Measurements from ENCODE around the gene GPD2.
"Not testable (repeated sequence)": the region's sequence is repeated elsewhere in the genome, so short reads cannot be mapped to it uniquely, and the experiment has no call there.

Gene GPD2

DNA sequence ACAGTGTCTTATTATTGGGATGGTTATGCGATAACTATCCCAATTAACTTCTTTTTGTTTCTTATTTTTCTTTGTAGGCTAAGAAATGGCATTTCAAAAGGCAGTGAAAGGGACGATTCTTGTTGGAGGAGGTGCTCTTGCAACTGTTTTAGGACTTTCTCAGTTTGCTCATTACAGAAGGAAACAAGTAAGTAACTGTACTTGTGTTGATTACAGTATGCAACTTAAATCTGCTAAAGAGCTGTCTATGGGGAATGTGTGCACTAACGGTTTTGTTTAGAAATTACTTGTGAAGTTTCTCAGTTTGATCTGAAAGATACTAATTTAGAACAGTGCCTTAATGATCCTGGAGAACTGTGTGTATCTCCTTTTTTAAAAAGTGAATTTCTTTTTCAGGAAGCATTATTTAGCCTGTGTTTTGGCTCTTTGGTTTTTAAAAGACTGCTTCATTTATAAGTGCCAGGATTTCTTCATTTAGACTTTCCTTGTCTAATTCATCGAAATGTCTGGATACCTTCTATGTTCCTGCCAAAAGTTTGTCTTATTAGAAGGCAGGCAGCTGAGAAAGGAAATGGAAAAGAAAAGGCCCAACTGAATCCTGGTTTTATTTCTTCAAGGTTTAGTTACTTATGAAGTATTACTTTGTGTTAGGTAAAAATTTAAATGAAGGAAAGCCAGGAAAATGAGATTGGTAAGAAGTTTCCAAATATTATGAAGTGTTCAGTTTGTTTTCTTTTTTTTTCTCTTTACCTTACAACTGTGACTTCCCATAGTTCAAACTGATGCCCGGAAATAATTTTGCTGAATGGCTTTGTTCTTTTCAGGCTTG lies 40.1 kb downstream of the GPD2 start:
- no peak for DNase-seq (ENCODE audit: low read depth, low spot score)

DNA sequence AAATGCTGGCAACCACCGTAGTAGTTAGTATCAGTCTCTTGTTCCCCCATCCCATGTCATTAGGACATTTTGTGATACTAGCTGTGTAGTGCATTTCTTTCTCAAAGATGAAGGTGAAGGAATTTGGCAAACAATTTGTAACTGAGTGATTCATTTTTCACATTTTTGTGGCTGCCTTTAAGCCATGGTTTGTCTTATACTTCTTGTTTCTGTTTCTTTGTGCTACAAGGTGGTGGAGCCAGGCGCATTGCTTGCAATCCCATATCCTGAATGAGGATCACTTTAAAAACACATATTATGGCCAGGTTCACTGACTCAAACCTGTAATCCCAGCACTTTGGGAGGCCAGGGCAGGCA lies 40.6 kb downstream of the GPD2 start:
- no peak for DNase-seq (ENCODE audit: low read depth, low spot score)

DNA sequence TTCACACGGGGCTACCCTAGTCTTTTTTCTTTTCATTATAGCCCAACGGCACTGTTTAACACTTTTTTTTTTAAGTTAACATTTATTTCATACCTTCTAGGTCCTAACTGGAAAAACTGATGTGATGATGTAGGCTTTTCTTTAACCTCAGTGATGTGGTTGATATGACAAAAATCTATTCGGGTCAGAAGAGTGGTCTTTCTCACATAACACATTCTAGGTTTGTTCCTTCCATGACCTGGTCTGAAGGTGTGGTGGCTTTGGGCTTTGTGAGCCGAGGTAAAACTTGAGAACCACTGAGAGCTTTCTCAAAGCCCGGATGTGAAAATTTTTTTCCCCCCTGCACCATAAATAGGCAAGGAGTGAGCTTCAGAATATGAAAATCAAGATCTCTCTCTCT lies 44.2 kb downstream of the GPD2 start:
- no peak for DNase-seq (ENCODE audit: low read depth, low spot score)

DNA sequence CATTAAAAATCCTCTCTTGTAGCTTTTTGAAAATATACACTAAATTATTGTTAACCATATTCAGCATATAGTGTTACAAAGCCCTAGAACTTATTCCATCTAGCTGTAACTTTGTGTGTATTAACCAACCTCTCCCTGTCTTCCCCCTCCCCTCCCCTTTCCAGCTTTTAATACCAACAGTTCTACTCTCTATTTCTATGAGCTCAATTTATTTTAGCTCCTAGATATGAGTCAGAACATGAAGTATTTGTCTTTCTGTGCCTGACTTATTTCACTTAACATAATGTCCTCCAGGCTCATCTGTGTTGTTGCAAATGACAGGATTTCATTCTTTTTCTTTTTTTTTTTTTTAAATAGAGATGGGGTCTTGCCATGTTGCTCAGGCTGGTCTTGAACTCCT lies 45.1 kb downstream of the GPD2 start:
- DNase-seq (ENCODE audit: low read depth, low spot score) = no peak

DNA sequence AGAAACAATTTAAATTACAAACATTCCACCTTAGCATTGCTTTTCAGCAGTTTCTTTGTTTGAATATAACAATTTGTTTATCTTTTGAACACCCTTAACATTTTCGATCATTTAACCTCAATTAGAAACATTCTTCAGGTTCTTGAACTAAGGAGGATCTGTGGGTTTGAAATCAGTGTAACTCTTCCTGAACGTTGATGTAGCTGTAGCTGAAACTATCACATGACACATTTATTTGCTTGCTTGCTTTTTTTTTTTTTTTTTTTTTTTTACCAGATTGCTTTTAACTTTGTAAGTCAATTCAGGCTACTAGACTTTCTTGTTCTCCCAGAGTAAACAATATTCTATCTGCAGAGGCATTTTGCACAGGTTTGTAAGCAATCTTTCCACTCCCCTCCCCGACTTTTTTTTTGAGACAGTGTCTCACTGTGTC lies 47.6 kb downstream of the GPD2 start:
- DNase-seq (ENCODE audit: low read depth, low spot score) = no peak

- no peak for DNase-seq (ENCODE audit: low read depth, low spot score)
Observed at GRCh38 chr2:156486147-156486546, 50.0 kb downstream of the GPD2 start.

DNA sequence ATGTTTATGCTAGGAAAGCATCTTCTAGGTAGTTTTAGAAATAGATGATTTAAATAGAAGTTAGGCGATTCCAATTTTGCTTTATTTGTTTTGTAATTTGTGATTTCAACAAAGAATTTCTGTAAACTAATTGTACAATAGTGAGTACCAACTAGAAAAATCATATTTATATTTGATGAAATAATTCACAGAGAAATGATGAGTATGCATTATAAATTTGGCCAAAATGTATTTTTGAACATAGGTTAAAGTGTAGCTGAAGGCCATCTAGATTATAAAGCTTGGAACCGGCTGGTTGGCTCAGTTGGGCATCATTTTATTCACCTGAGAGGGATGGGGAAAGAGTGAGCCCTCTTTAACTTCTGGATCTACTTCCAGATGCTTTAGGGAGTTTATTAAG lies 50.4 kb downstream of the GPD2 start:
- DNase-seq (ENCODE audit: low read depth, low spot score) = no peak

GRCh38 chr2:156489195-156489594 lies 53.0 kb downstream of the GPD2 start:
- no peak for DNase-seq (ENCODE audit: low read depth, low spot score)

- DNase-seq (ENCODE audit: low read depth, low spot score) = no peak
Observed at GRCh38 chr2:156489750-156490465, 53.7 kb downstream of the GPD2 start.

- no peak for DNase-seq (ENCODE audit: low read depth, low spot score)
Observed at GRCh38 chr2:156490466-156490840, 54.3 kb downstream of the GPD2 start.

- DNase-seq (ENCODE audit: low read depth, low spot score) = no peak
Observed at GRCh38 chr2:156491176-156491575, 55.0 kb downstream of the GPD2 start.

- no peak for DNase-seq (ENCODE audit: low read depth, low spot score)
Observed at GRCh38 chr2:156492979-156493378, 56.8 kb downstream of the GPD2 start.

DNA sequence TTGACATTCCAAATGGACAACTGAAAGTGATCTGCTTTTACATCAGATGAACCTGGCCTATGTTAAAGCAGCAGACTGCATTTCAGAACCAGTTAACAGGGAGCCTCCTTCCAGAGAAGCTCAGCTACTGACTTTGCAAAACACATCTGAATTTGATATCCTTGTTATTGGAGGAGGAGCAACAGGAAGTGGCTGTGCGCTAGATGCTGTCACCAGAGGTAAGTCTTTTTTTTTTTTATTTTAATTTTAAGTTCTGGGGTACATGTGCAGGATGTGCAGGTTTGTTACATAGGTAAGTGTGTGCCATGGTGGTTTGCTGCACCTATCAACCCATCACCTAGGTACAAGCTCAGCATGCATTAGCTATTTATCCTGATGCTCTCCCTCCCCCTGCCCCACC lies 59.8 kb downstream of the GPD2 start:
- DNase-seq (ENCODE audit: low read depth, low spot score) = not testable (repeated sequence)

GRCh38 chr2:156505696-156506095 lies 69.5 kb downstream of the GPD2 start:
- no peak for DNase-seq (ENCODE audit: low read depth, low spot score)

GRCh38 chr2:156511122-156511521 lies 74.9 kb downstream of the GPD2 start:
- no peak for DNase-seq (ENCODE audit: low read depth, low spot score)

GRCh38 chr2:156511803-156512202 lies 75.6 kb downstream of the GPD2 start:
- DNase-seq (ENCODE audit: low read depth, low spot score) = no peak

DNA sequence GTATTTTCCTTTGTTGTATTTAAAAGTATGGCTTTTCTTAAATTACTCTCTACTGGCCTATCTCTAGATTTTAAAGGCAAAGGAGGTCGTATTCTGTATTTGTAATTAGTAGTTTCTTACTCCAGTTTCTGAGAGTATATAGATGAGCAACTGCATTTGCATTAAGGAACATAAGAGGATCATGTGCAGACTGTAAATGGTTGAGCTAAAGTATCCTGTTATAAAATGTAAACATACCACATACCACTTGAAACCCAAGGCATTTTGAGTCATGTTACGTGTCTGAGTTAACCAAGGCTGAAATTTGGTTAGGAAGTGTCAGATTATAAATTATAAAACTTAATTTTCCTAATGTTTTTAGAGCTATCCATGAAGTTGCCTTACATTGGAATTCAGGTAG lies 76.3 kb downstream of the GPD2 start:
- no peak for DNase-seq (ENCODE audit: low read depth, low spot score)

- DNase-seq (ENCODE audit: low read depth, low spot score) = no peak
Observed at GRCh38 chr2:156513219-156513618, 77.0 kb downstream of the GPD2 start.

DNA sequence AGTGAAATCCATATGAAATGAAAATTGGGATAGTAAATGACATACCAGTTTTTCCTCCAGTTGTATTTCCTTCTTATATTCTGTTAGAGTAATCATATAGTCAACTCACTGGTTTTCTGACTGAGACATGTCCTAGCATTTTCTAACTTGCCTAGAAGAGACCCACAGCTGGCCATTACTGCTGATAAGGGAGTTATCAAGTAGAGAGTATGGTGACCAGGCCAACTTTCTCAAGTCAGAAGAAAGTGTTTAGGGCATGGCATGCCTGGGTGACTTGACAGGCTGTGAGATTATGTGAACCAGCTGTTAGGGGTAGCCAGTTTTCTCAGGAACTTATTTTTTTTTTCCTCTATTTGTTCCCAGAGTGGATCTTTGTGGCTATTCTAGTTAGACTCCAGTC lies 81.2 kb downstream of the GPD2 start:
- DNase-seq (ENCODE audit: low read depth, low spot score) = no peak

- no peak for DNase-seq (ENCODE audit: low read depth, low spot score)
Observed at GRCh38 chr2:156518138-156518537, 82.0 kb downstream of the GPD2 start.

DNA sequence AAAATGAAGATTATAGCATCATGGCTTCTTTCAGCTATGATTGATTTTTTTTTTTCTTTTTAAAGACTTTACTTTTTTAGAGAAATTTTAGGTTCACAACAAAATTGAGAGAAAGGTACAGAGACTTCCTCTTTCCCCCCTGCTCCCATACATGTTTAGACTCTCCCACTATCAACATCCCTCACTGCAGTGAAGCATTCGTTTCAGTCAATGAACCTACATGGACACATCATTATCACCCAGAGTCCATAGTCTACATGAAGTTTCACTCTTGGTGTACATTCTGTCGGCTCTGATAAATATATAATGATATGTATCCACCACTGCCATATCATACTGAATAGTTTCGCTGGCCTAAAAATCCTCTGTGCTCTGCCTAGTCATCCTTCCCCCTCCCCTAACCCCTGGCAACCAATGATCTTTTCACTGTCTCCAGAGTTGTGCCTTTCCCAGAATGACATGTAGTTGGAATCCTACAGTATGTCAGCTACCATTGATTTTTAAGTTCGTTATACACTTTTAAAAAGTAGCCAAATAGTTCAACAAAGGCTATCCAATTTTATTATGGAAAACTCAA lies 86.8 kb downstream of the GPD2 start:
- DNase-seq (ENCODE audit: low read depth, low spot score) = no peak

GRCh38 chr2:156526950-156527636 lies 90.9 kb downstream of the GPD2 start:
- no peak for DNase-seq (ENCODE audit: low read depth, low spot score)
